GM12878 (cell line): ENCODE results near the gene IL17B. TPM values are rescaled to one million over a fixed set of nuclear protein-coding genes. Genes with fewer than 3 reads are reported as not detected.

Experiments
- ATAC-seq: fragments of 200-7000 bp; cut with Tn5 transposase; 3 replicates; pipeline ENCODE4 v1.9.1; 2020; ENCODE audit warnings: mild to moderate bottlenecking, moderate library complexity
- BruUV-seq: library from RNA; stranded (reverse); fragments of 400-500 nt; replicated peaks from 2 replicates; lab custom pipeline; 2021; lab: Mats Ljungman, UMichigan
- CTCF ChIA-PET: fragments of 300-600 bp; sonication (Branson Sonifier 250); formaldehyde crosslinking; extraction: SDS; loops from one replicate; lab custom pipeline; 2021; ENCODE audit warnings: inconsistent platforms; lab: Yijun Ruan, JAX
- POLR2A ChIA-PET: fragments of 350-600 bp; formaldehyde crosslinking; extraction: SDS; loops from one replicate; lab custom pipeline; 2021; ENCODE audit warnings: inconsistent platforms; lab: Charles Lee
- RAD21 ChIA-PET: fragments of 300-600 bp; sonication (Branson Sonifier 250); formaldehyde crosslinking; loops from one replicate; lab custom pipeline; 2023; ENCODE audit warnings: antibody characterized with exemption; ENCODE audit not compliant: unreplicated experiment; lab: Charles Lee
- SMC1A ChIA-PET: fragments of 300-600 bp; sonication (Branson Sonifier 250); formaldehyde crosslinking; loops from one replicate; lab custom pipeline; 2023; ENCODE audit not compliant: unreplicated experiment, uncharacterized antibody; lab: Charles Lee
- DNase-seq: peaks from one replicate; pipeline ENCODE4 v3.0.0-alpha.2; 2011; ENCODE audit warnings: low read depth, low spot score
- FAIRE-seq: peaks from 3 replicates; lab custom pipeline; 2011; peaks lifted over from hg19 to GRCh38; lab: Jason Lieb, UNC
- H2AFZ ChIP-seq: 2 replicates; pipeline ENCODE4 v1.6.0; 2011; ENCODE audit warnings: low read depth, low read length, control low read depth; ENCODE audit not compliant: control insufficient read depth
- H3K27ac ChIP-seq: 2 replicates; pipeline ENCODE4 v1.5.1; 2011; ENCODE audit warnings: control low read depth; ENCODE audit not compliant: control insufficient read depth, insufficient read depth
- H3K27me3 ChIP-seq, 2 experiments: replicated peaks in 1 of 2; 2 replicates each; pipeline versions ENCODE4 v1.6.0 to v1.6.1; 2011; ENCODE audit warnings: low read length in 1 of 2; ENCODE audit not compliant: control insufficient read depth in 2 of 2, insufficient read depth in 2 of 2
- H3K36me3 ChIP-seq, 2 experiments: 2 replicates each; pipeline ENCODE4 v1.5.1; 2011; ENCODE audit warnings: low read length in 1 of 2; ENCODE audit not compliant: control insufficient read depth in 2 of 2, insufficient read depth in 2 of 2
- H3K4me1 ChIP-seq: 2 replicates; pipeline ENCODE4 v1.6.1; 2011; ENCODE audit warnings: mild to moderate bottlenecking, low read length, moderate library complexity, mixed read lengths; ENCODE audit not compliant: control insufficient read depth, insufficient read depth
- H3K4me2 ChIP-seq: 2 replicates; pipeline ENCODE4 v1.6.0; 2011; ENCODE audit warnings: control low read depth; ENCODE audit not compliant: control insufficient read depth, insufficient read depth
- H3K4me3 ChIP-seq: fragments of 200-600 bp; sonication (generic); 2 replicates; pipeline ENCODE4 v1.5.1; 2016
- H3K79me2 ChIP-seq: 2 replicates; pipeline ENCODE4 v1.6.0; 2011; ENCODE audit warnings: low read length; ENCODE audit not compliant: control insufficient read depth, insufficient read depth
- H3K9ac ChIP-seq: 2 replicates; pipeline ENCODE4 v1.8.0; 2011; ENCODE audit warnings: low read length, control low read depth, mixed read lengths; ENCODE audit not compliant: control insufficient read depth, insufficient read depth
- H3K9me3 ChIP-seq: replicated peaks from 3 replicates; pipeline ENCODE4 v1.5.1; 2011; ENCODE audit warnings: mild to moderate bottlenecking, low read length; ENCODE audit not compliant: control insufficient read depth, insufficient read depth
- H4K20me1 ChIP-seq: 2 replicates; pipeline ENCODE4 v1.6.0; 2011; ENCODE audit not compliant: control insufficient read depth, insufficient read depth
- CBX5 ChIP-seq: sonication (generic); IDR thresholded peaks from 2 replicates; pipeline ENCODE4 v1.6.1; 2016; ENCODE audit warnings: low read depth, moderate library complexity, mild to moderate bottlenecking, inconsistent platforms
- CTCF ChIP-seq, 3 experiments: IDR thresholded peaks in 2 of 3; conservative IDR thresholded peaks in 1 of 3; 2 replicates each; pipeline ENCODE4 v1.5.1; 2011; ENCODE audit warnings: low read depth in 3 of 3, low read length in 3 of 3, mild to moderate bottlenecking in 3 of 3, control low read depth in 2 of 3, moderate library complexity in 2 of 3, inconsistent platforms in 1 of 3, mixed read lengths in 1 of 3; ENCODE audit not compliant: control insufficient read depth in 2 of 3, insufficient read depth in 1 of 3; ENCODE audit errors: extremely low read depth in 1 of 3
- FOXK2 ChIP-seq: fragments of 450-650 bp; IDR thresholded peaks from 2 replicates; pipeline ENCODE4 v1.6.1; 2017; ENCODE audit warnings: mild to moderate bottlenecking, moderate library complexity
- MTA3 ChIP-seq: IDR thresholded peaks from 2 replicates; pipeline ENCODE4 v1.6.1; 2012; ENCODE audit warnings: low read length, inconsistent platforms, borderline replicate concordance
- NFYB ChIP-seq: IDR thresholded peaks from 2 replicates; pipeline ENCODE4 v1.6.1; 2011; ENCODE audit warnings: low read depth, mild to moderate bottlenecking, low read length, improper control_type of control experiment, moderate library complexity; ENCODE audit not compliant: insufficient read depth
- POLR2AphosphoS2 ChIP-seq: IDR thresholded peaks from 2 replicates; pipeline ENCODE4 v1.6.1; 2011; ENCODE audit warnings: low read depth, mild to moderate bottlenecking, low read length, improper control_type of control experiment, moderate library complexity
- RAD21 ChIP-seq: IDR thresholded peaks from 2 replicates; pipeline ENCODE4 v1.6.1; 2011; ENCODE audit warnings: mild to moderate bottlenecking, low read depth, low read length, moderate library complexity; ENCODE audit not compliant: insufficient read depth
- SMAD1 ChIP-seq: fragments of 450-650 bp; IDR thresholded peaks from 2 replicates; pipeline ENCODE4 v1.6.1; 2018; ENCODE audit warnings: mild to moderate bottlenecking, low read depth; ENCODE audit not compliant: partially characterized antibody
- SMC3 ChIP-seq: IDR thresholded peaks from 2 replicates; pipeline ENCODE4 v1.6.1; 2011; ENCODE audit warnings: low read length, improper control_type of control experiment, borderline replicate concordance
- STAT3 ChIP-seq: IDR thresholded peaks from 2 replicates; pipeline ENCODE4 v1.6.1; 2011; ENCODE audit warnings: low read depth, low read length, improper control_type of control experiment
- YY1 ChIP-seq: IDR thresholded peaks from 2 replicates; pipeline ENCODE4 v1.6.1; 2011; ENCODE audit warnings: low read depth, mild to moderate bottlenecking, low read length
- WGBS: methylation state at CpG from one replicate; pipeline ENCODE4 v1.1.6; 2016; ENCODE audit warnings: low lambda C conversion rate; ENCODE audit not compliant: insufficient replicate concordance, insufficient coverage; ENCODE audit errors: missing lambda C conversion rate; 5-methylcytosine and 5-hydroxymethylcytosine counted together
- in situ Hi-C: fragments of 300-500 bp; cut with MboI; formaldehyde crosslinking; loops from 9 replicates; pipeline ENCODE4 v1.14.3; 2018; ENCODE audit warnings: mixed read lengths
- intact Hi-C: fragments of 100-400 bp; cut with micrococcal nuclease; formaldehyde crosslinking; loops from one replicate; pipeline ENCODE4 v1.14.2; 2022; ENCODE audit not compliant: unreplicated experiment
- polyA plus RNA-seq, 11 experiments: library from polyadenylated mRNA; depleted of rRNA in 4 of 11; unstranded in 6 of 11; stranded (reverse) in 5 of 11; fragments of >200 nt; fragmentation: Nextera tagmentation in 4 of 11; fragmentation: Illumina TruSeq in 1 of 11; extraction: Ambion mirVana in 4 of 11; extraction: Trizol in 1 of 11; gene quantifications; 1 replicate in 1 of 11; 2 replicates in 10 of 11; pipeline versions ENCODE4 v1.2.1 to v1.2.3, GENCODE V29; 2011 to 2016; ENCODE audit warnings: inconsistent platforms in 2 of 11, missing spikeins in 2 of 11, low read depth in 1 of 11
- total RNA-seq, 4 experiments: library from RNA; depleted of rRNA in 3 of 4; stranded (reverse); fragments of >200 nt in 3 of 4; fragmentation: Illumina TruSeq in 1 of 4; extraction: Trizol in 1 of 4; gene quantifications; 2 replicates each; pipeline versions ENCODE4 v1.2.1 to v1.2.3, GENCODE V29; 2013 to 2021

The IL17B gene
- total and polyA plus RNA-seq, 10 of the 15 experiments (the other 5 are each of a cell fraction or from before 2014, with no cell fraction given), result not detected

DNA sequence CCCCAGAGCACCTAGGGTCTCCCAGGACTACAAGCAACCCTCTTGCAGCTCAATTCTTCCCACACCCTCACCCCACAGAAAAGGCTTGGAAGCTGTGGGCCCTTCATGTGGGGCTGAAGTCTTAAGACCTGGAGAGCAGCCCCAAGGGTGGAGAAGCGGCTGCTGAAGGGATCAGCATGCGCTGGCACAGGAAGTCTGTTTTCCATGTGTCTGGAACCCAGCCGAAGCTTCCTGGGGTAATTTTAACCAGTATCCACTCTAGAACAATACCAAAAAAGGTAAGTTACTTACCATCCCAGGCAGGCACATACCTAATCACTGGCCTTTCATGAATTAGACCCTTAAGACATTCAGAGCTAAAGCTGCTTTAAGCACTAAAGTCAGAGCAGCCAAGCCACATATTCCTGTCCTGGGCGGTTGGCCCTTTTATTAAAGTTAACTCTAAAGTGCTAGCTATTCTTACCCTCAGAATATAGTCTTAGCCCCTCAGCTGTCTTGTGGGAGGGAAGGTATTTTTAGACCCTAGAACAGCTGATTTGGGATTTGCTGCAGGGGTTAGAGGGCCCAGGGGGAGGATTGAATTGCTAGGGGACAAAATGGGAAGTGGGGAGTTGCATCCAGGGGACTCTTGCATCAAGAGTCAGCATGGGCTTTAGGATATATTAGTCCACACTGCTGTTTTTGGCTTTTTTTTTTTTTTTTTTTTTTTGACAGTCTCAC, 6.9 kb downstream of the IL17B start:
- H3K9ac ChIP-seq, result no peak overlapping the region
- intact Hi-C loops, result no loop called here
- in situ Hi-C loops, result loop anchor here (5.0 kb wide), 1 partner anchor 180 kb away; the partner anchor contains the start of gene CSNK1A1
- no TSS peak for BruUV-seq
- DNase-seq, result no peak
- 98% methylated on average over 4 of the region's 4 CpGs for WGBS
- H3K27ac ChIP-seq, result no peak overlapping the region
- ATAC-seq, result no peak
- no peak overlapping the region for H2AFZ ChIP-seq
- CTCF ChIA-PET, result interaction anchor here (0.6 to 6.6 kb wide), 31 partner anchors 9 to 222 kb away, joined by 3 to 90 read pairs (median 4); partner anchors contain the start of gene CSNK1A1
- POLR2A ChIA-PET, result no interaction called here
- no peaks in the 10 kb centered on the region for H3K9me3 ChIP-seq
- H3K79me2 ChIP-seq, result no peaks in the 10 kb centered on the region
- H3K4me1 ChIP-seq, result no peaks in the 10 kb centered on the region
- no peak overlapping the region for H3K4me3 ChIP-seq
- no peak for FAIRE-seq
- no peak for TF ChIP-seq MTA3
- no peak for TF ChIP-seq POLR2AphosphoS2
- no peak for TF ChIP-seq NFYB
- TF ChIP-seq, all 136 proteins: peak for 0
- H4K20me1 ChIP-seq, result no peaks in the 10 kb centered on the region
- H3K36me3 ChIP-seq, result no peaks in the 10 kb centered on the region
- no peak overlapping the region for H3K4me2 ChIP-seq
- no peaks in the 10 kb centered on the region; a peak in 1 of 4 replicates for H3K27me3 ChIP-seq
- SMC1A ChIA-PET, result interaction anchor here (0.9 to 3.3 kb wide), 11 partner anchors 11 to 192 kb away, joined by 3 to 18 read pairs (median 4); partner anchors contain the start of genes GRPEL2 and PCYOX1L
- RAD21 ChIA-PET, result interaction anchor here (0.8 to 1.6 kb wide), 7 partner anchors 12 to 191 kb away, joined by 3 to 9 read pairs (median 4); partner anchors contain the start of gene PCYOX1L

GRCh38 chr5:149371296-149371962, 7.7 kb downstream of the IL17B start:
- no peak for FAIRE-seq
- H2AFZ ChIP-seq, result no peak overlapping the region
- H3K4me1 ChIP-seq, result no peaks in the 10 kb centered on the region
- intact Hi-C loops (loop anchor here (1.0 kb wide), 1 partner anchor 54 kb away; no protein-coding TSS in a partner anchor), in situ Hi-C loops (loop anchor here (5.0 kb wide), 1 partner anchor 181 kb away; the partner anchor contains the start of gene CSNK1A1)
- SMC1A ChIA-PET, result interaction anchor here (0.9 to 3.3 kb wide), 6 partner anchors 14 to 54 kb away, joined by 3 to 18 read pairs (median 6); partner anchors contain the start of genes GRPEL2 and PCYOX1L
- H3K36me3 ChIP-seq, result no peaks in the 10 kb centered on the region
- BruUV-seq, result no TSS peak
- POLR2A ChIA-PET, result no interaction called here
- WGBS, result 35% methylated on average over 12 of the region's 12 CpGs
- no peaks in the 10 kb centered on the region for H3K9me3 ChIP-seq
- no peaks in the 10 kb centered on the region for H3K79me2 ChIP-seq
- TF ChIP-seq CTCF (IDR thresholded peaks at IDR 0.05 in 2 of 3, conservative IDR thresholded peaks at IDR 0.05 in 1 of 3; ENCODE audit: control insufficient read depth in 2 of 3, extremely low read depth in 1 of 3, insufficient read depth in 1 of 3, low read depth in 3 of 3, low read length in 3 of 3), result peak; percentile 88 to 91 (median 90)
- TF ChIP-seq STAT3, result no peak
- TF ChIP-seq RAD21, result peak; percentile 74
- TF ChIP-seq SMAD1, result no peak
- TF ChIP-seq FOXK2, result no peak
- TF ChIP-seq CBX5, result no peak
- peak; percentile 64 for TF ChIP-seq SMC3
- TF ChIP-seq YY1, result peak; percentile 52; the same call in 1 of the 2 replicates
- H3K9ac ChIP-seq, result no peak overlapping the region
- RAD21 ChIA-PET, result interaction anchor here (0.8 to 1.6 kb wide), 7 partner anchors 11 to 191 kb away, joined by 3 to 9 read pairs (median 4); partner anchors contain the start of gene PCYOX1L
- CTCF ChIA-PET, result interaction anchor here (0.6 to 6.6 kb wide), 34 partner anchors 10 to 223 kb away, joined by 3 to 90 read pairs (median 4); partner anchors contain the start of genes CSNK1A1 and GRPEL2
- no peak overlapping the region for H3K27ac ChIP-seq
- H3K27me3 ChIP-seq, result no peaks in the 10 kb centered on the region; a peak in 1 of 4 replicates
- H3K4me3 ChIP-seq, result no peak overlapping the region
- DNase-seq, result no peak
- peak; percentile 95 for ATAC-seq
- H4K20me1 ChIP-seq, result no peaks in the 10 kb centered on the region
- H3K4me2 ChIP-seq, result no peak overlapping the region
